ENCODE measurements around the gene CFB.

CFB gene

DNA sequence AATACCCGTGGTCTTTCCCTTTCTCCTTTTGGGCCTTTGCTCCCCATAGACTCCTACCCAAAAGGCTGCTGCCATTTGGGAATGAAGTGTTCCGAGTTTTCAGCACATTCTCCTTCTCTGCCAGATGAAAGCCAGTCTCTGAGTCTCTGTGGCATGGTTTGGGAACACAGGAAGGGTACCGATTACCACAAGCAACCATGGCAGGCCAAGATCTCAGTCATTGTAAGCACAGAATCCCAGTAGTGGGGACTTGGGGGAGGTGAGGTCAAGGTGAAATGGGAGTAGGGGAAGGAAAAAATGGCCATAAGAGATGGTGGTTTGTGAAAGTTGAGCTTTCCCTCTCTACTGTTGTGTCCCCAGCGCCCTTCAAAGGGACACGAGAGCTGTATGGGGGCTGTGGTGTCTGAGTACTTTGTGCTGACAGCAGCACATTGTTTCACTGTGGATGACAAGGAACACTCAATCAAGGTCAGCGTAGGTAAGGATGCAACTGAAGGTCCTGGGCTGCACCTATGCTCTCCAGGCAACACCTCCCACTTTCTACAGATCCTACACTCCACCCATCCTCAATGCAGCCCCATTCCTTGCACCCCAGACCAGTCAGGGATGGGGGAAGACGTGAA, 4.1 kb downstream of the CFB start:
- DNase-seq, result no peak

- peak; percentile 5 for DNase-seq
Observed at GRCh38 chr6:31952140-31952805, 6.4 kb downstream of the CFB start.

DNA sequence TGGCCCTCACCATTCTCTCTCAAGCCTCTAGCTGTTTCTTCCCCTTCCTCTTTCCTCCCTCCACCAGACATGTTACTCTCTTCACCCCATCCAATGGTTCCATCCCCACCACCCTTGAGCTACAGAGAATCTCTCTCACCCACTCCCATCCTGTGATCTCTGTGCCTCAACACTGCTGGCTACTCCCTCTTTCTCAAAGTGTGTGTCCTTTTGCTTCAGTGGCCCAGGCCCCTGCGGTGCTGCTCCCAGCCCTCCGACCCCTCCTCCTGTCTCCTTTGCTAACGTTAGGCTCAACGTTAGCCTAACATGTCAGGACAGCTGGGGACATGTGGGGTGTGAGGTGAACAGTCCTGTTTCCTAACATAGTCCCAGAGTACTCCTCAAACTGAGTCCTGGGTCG, 7.0 kb downstream of the CFB start:
- no peak for DNase-seq

- DNase-seq, result no peak
Observed at GRCh38 chr6:31954511-31954910, 8.6 kb downstream of the CFB start.

GRCh38 chr6:31956796-31957195, 10.9 kb downstream of the CFB start:
- no peak for DNase-seq

GRCh38 chr6:31958412-31958740, 12.5 kb downstream of the CFB start:
- DNase-seq, result no peak

DNA sequence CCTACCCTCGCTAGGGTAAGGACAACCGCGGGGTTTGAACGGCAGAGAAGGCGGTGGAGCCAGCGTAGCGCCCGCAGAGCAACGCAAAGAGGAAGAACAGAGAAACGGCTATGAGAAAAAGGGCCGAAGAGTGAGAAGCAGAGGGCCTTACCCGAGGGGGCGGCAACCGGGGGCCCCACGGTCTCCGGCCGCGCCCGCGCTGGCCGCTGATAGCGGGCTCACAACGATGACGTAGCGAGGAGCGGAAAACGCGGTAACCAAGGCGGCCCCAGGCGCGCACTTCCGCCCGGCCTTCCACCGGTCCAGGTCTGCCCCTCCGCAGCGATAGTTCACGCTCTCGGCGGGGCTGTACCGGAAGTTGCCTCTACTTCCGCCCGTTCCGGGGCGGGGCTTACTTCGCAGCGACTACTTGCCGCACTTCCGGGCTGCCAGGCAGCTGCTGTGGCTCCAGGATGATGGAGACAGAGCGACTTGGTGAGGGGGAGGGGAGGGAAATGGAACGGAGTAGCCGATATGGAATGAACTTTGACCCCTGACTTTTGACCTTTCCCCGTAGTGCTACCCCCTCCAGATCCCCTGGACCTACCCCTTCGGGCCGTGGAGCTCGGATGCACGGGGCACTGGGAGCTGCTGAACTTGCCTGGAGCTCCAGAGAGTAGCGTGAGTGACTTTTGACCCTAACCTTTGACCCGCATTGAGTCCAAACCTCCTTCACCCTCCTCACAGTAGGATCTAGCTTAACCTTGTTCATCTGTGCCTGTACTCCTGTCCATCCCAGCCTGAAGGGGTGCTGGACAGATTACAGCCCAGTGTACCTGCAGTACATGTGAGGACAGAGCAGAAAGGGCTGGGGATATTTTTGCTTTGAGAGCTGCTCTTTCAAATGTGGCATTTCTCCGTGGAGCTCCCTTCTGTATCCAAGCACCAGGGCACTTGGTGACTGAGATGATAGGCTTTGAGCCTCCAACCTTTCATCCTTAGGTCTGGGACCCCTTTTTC, 13.1 kb downstream of the CFB start, which contains the start of the genes NELFE and SKIC2:
Gene NELFE (minus strand): TSS at position 231 of the 999 bp plus-strand sequence. CDS start 525 bp downstream, outside the sequence.
Gene SKIC2 (plus strand): TSS at position 435 of the 999 bp plus-strand sequence. CDS start 18 bp downstream, at position 453.
- peak; percentile 98 for DNase-seq

- no peak for DNase-seq
Observed at GRCh38 chr6:31961616-31962015, 15.7 kb downstream of the CFB start.

- no peak for DNase-seq
Observed at GRCh38 chr6:31963921-31964320, 18.0 kb downstream of the CFB start.

- DNase-seq, result no peak
Observed at GRCh38 chr6:31965700-31966099, 19.8 kb downstream of the CFB start.

DNA sequence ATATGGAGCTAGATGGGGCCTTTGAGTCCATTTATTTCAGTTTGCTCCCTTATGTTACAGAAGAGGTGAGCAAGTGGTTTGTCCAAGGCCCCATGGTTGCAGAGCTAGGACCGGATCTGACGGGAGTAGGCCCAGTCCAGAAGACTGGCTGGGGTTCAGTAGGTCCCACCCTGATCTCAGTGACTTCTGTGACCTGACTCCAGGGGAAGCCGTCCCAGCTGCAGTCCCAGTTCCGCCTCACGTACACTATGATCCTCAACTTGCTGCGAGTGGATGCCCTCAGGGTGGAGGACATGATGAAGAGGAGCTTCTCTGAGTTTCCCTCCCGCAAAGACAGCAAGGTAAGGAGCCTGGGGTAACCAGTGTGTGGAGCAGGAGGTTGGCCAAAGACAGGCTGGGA, 20.6 kb downstream of the CFB start:
- DNase-seq, result no peak

DNA sequence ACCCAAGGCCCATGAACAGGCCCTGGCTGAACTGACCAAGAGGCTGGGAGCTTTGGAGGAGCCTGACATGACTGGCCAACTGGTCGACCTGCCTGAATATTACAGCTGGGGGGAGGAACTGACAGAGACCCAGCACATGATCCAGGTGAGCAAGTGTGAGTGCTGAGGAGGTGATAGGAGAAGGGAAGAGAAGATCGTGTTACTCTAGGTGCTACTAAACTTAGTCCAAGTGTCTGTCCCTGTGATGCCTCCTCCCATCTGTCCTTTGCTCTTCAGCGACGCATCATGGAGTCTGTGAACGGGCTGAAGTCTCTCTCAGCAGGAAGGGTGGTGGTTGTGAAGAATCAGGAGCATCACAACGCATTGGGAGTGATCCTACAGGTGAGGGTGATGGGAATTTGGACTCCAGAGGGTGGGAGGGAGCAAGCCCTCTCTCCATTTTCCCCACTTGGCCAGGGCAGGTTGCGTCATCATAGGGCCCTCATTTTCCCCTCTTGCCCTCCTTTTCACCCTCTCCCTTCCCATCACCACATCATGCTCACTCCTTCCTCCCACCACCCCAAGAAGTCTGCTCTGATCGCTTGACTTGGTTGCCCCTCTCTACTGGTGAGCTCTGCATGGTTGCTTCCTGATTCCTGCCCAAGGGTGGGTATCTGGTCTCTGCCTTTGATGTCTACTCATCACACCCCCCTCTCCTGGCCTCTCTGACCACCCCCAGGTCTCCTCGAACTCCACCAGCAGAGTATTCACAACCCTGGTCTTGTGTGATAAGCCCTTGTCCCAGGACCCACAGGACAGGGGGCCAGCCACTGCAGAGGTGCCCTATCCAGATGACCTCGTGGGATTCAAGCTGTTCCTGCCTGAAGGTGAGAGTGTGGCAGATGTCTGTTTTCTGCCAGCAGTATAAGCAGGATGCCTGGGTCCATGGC, 21.4 kb downstream of the CFB start:
- DNase-seq, result no peak

DNA sequence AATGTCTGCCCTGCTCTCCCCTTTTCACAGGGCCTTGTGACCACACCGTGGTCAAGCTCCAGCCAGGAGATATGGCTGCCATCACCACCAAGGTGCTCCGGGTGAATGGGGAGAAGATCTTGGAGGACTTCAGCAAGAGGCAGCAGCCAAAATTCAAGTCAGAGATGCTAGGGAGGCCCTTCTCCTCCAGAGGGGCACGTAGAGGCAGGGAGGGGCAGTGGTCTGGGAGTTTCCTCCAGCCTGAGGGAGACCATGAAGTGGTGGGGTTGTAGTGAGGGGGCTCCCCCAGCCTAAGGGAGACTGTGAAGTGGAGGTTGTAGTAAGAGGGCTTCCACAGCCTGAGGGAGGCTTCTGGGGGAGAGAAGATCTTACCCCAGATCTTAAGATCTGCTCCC, 22.0 kb downstream of the CFB start:
- DNase-seq, result no peak

DNA sequence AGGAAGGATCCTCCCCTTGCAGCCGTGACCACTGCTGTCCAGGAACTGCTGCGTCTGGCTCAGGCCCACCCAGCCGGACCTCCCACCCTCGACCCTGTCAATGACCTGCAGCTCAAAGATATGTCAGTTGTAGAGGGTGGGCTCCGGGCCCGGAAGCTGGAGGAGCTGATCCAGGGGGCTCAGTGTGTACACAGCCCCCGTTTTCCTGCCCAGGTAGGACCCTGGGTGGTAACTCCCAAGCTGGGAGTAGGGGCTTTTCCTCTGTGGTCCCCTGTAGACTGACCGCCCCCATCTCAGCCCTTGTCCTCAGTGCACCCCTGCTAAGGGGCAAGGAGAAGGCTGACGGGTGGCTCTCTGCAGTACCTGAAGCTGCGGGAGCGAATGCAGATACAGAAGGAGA, 22.4 kb downstream of the CFB start:
- no peak for DNase-seq

DNA sequence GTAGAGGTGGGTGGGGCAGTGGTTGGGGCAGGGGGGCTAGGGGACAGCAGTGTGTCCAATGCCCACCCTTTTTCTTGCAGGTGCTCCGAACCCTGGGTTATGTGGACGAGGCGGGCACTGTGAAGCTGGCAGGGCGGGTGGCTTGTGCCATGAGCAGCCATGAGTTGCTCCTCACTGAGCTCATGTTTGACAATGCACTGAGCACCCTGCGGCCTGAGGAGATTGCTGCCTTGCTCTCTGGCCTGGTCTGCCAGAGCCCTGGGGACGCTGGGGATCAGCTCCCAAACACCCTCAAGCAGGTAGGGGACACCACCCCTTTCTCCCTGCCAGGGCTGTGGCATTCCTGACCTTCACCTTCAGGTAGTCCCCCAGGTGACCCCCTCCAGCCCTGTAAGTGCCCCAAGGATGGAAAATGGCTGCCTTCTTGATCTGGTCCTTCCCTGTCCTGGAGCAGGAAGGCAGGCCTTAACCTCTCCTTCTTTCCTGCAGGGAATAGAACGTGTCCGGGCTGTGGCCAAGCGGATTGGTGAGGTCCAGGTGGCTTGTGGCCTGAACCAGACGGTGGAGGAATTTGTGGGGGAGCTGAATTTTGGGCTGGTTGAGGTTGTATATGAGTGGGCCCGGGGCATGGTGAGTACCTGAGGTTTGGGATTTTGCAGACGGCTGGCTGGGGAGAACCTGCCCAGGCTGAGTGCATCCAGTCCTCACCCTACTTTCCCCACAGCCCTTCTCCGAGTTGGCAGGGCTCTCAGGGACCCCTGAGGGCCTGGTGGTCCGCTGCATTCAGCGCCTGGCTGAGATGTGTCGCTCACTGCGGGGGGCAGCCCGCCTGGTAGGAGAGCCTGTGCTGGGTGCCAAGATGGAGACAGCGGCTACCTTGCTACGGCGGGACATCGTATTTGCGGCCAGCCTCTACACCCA, 23.2 kb downstream of the CFB start:
- DNase-seq, result no peak

DNA sequence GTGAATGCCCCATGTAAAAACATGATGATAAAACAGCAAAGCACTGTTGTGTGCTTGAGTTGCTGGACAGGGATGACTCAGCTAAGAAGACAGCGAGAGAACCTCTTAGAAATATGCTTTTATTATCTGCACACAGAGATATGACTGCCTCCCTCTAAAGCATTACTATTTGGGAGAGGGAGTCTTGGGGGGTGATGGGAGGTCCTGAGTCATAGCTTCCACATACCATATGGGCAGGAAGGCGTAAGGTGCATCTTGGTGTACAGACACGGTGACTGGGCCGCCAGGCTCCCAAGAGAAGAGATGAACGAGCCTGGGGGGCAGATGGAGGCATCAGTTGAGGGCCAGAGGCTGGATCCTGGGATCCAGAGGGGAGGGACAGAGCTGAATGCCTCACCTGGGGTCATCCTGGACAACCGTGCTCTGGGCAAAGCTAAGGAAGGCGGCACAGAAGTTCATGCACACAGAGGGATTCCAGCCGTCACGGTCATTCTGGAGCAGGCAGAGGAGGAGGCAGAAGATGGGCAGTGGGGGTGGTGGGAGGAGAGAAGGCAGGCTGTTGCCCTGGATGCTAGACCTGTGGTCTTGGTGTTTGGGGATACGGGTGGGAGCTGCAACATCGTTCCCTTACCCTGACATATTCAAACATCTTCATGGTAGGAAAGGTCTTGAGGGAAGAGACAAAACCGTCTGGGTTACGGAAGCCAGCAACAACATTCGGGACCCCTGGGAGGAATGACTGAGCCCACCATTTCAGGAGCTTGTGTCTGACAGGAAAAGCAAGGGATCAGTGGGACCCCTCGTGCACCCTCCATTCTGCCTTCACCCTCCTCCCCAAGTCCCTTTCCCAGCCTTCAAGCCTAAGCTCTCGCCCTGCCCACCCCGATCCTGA, 24.1 kb downstream of the CFB start:
- no peak for DNase-seq

- DNase-seq, result peak; percentile 33
Observed at GRCh38 chr6:31970604-31971271, 24.8 kb downstream of the CFB start.

DNA sequence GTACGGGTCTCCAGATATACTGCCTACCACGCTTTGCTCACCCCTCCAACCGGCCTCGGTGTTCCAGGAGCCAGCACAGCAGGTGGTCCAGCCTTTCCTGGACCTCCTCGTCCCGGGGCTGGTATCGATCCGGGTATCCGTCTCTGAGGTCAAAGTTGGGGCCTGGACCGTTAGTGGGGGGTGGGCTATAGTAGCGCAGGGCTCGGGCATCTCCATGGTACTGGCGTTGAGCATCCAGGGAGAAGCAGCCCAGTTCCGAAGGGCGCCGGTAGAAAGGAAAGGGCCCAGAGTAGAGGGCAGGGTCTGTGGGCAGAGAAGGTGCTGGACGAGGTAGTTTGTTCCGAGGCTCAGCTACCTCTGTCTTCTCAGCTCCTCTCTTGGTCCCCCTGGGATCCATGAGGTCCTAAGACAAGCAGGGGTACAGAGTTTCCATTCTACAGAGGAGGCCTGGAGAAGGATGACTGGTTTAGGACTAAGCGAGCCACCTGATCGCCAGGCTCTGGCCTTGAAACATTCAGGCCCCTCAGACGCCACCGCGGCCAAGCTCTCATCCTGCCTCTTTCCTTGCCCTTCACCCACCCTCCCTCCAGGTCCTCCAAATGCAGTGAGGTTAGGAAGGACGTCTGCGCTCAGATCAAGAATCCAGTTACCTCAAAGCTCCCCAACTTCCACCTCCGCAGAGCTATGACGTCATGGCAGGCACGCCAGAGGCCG, 25.5 kb downstream of the CFB start:
- no peak for DNase-seq
